ENCODE data around the gene RRAS2. TPM values are rescaled to one million over a fixed set of nuclear protein-coding genes. Genes with fewer than 3 reads are reported as not detected.

Gene RRAS2
- total and polyA plus RNA-seq, 9 of the 15 experiments (the other 6 are each of a cell fraction or from before 2014, with no cell fraction given): 9.4 to 47.5 (median 37.6) TPM

- H3K4me3 ChIP-seq: no peak overlapping the region
- H4K20me1 ChIP-seq (replicated peaks; ENCODE audit: control insufficient read depth, insufficient read depth, low read length): no peaks in the 10 kb centered on the region
- no peaks in the 10 kb centered on the region for H3K36me3 ChIP-seq (ENCODE audit: control insufficient read depth, insufficient read depth, low read length)
- in situ Hi-C loops (cut with MboI) (no loop called here), intact Hi-C loops (cut with micrococcal nuclease) (no loop called here)
- H3K79me2 ChIP-seq (ENCODE audit: control insufficient read depth, insufficient read depth, low read length): peaks cover 78% of the 10 kb centered on the region
- CTCF ChIA-PET (ENCODE audit: low intra/inter-chr PET ratio): no interaction called here
- TF ChIP-seq, protein P1, sequence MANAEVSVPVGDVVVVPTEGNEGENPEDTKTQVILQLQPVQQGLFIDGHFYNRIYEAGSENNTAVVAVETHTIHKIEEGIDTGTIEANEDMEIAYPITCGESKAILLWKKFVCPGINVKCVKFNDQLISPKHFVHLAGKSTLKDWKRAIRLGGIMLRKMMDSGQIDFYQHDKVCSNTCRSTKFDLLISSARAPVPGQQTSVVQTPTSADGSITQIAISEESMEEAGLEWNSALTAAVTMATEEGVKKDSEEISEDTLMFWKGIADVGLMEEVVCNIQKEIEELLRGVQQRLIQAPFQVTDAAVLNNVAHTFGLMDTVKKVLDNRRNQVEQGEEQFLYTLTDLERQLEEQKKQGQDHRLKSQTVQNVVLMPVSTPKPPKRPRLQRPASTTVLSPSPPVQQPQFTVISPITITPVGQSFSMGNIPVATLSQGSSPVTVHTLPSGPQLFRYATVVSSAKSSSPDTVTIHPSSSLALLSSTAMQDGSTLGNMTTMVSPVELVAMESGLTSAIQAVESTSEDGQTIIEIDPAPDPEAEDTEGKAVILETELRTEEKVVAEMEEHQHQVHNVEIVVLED (CRISPR knock-in tag; IDR thresholded peaks at IDR 0.05): no peak
- TF ChIP-seq ZNF77 (CRISPR knock-in tag; IDR thresholded peaks at IDR 0.05) (no peak), PML (IDR thresholded peaks at IDR 0.05; ENCODE audit: low read length) (no peak), NR4A1 (CRISPR knock-in tag; IDR thresholded peaks at IDR 0.05) (no peak), NR4A1 (tag; IDR thresholded peaks at IDR 0.05) (no peak), CHAMP1 (IDR thresholded peaks at IDR 0.05) (no peak), MCM7 (IDR thresholded peaks at IDR 0.05) (no peak), ELF2 (CRISPR knock-in tag; IDR thresholded peaks at IDR 0.05) (no peak)
- TF ChIP-seq, protein P2, sequence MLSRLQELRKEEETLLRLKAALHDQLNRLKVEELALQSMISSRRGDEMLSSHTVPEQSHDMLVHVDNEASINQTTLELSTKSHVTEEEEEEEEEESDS (CRISPR knock-in tag; IDR thresholded peaks at IDR 0.05): no peak
- TF ChIP-seq, protein P3, sequence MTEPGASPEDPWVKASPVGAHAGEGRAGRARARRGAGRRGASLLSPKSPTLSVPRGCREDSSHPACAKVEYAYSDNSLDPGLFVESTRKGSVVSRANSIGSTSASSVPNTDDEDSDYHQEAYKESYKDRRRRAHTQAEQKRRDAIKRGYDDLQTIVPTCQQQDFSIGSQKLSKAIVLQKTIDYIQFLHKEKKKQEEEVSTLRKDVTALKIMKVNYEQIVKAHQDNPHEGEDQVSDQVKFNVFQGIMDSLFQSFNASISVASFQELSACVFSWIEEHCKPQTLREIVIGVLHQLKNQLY (CRISPR knock-in tag; conservative IDR thresholded peaks at IDR 0.05): no peak
- no peak overlapping the region for H3K9ac ChIP-seq (ENCODE audit: insufficient read depth in 1 of 2, low read depth in 2 of 2, low read length in 2 of 2)
- H3K4me1 ChIP-seq (replicated peaks in 1 of 2; ENCODE audit: control insufficient read depth in 2 of 2, insufficient read depth in 2 of 2, low read length in 2 of 2): no peaks in the 10 kb centered on the region; a peak in 1 of 5 replicates
- no peak overlapping the region for H3K27ac ChIP-seq (ENCODE audit: extremely low read depth, low read depth, low read length)
- POLR2A ChIA-PET: no interaction called here
- DNase-seq (ENCODE audit: extremely low read depth in 1 of 4, low spot score in 3 of 4) (no peak), ATAC-seq (no peak), FAIRE-seq (no peak)
- no peaks in the 10 kb centered on the region for H3K9me1 ChIP-seq (ENCODE audit: control insufficient read depth, insufficient read depth, low read length)
- no TSS peak for BruUV-seq (replicated peaks)
- no peaks in the 10 kb centered on the region for H3K27me3 ChIP-seq (ENCODE audit: control insufficient read depth in 2 of 2, insufficient read depth in 2 of 2, low read length in 2 of 2)
- 86% methylated on average over 2 of the region's 2 CpGs for WGBS (ENCODE audit: insufficient coverage, low coverage, missing lambda C conversion rate)
- H3K9me3 ChIP-seq (replicated peaks; ENCODE audit: control insufficient read depth, insufficient read depth, low read depth, low read length): peaks cover 3% of the 10 kb centered on the region
- H2AFZ ChIP-seq (ENCODE audit: low read depth, low read length): no peak overlapping the region
- no peak overlapping the region for H3K4me2 ChIP-seq (ENCODE audit: insufficient read depth, low read length)
These were observed 18.3 kb downstream of the RRAS2 start for GRCh38 chr11:14340721-14341120.
